ENCODE data around the gene GCNT1. TPM values are rescaled to one million over a fixed set of nuclear protein-coding genes. Genes with fewer than 3 reads are reported as not detected.

Gene GCNT1
- total RNA-seq, 1 experiment from 2014 or later = 0.28 TPM

GRCh38 chr9:76525196-76525595 is 66.2 kb downstream of the GCNT1 start:
- CTCF ChIA-PET = interaction anchor here (0.6 kb wide), 1 partner anchor 273 kb away, joined by 3 read pairs; no protein-coding TSS in a partner anchor
- POLR2A ChIA-PET = no interaction called here
- no TSS peak for BruUV-seq (replicated peaks)
- Histone ChIP-seq H3K4me3 (ENCODE audit: low read depth in 2 of 2, low read length in 2 of 2) (no peak overlapping the region), H3K4me1 (ENCODE audit: control insufficient read depth, insufficient read depth, low read length) (no peaks in the 10 kb centered on the region), H3K27me3 (ENCODE audit: control insufficient read depth, insufficient read depth, low read length) (no peaks in the 10 kb centered on the region), H3K27ac (ENCODE audit: low read length) (no peak overlapping the region), H3K9me3 (ENCODE audit: control insufficient read depth, insufficient read depth, low read depth, low read length) (no peaks in the 10 kb centered on the region), H3K36me3 (ENCODE audit: control insufficient read depth, insufficient read depth, low read length) (no peaks in the 10 kb centered on the region)
- in situ Hi-C loops (cut with HindIII; ENCODE audit: low pct_unique_long_range_greater_than_20kb, low sequenced_read_pairs) (no loop called here), intact Hi-C loops (cut with micrococcal nuclease; ENCODE audit: unreplicated experiment) (no loop called here)
- no peak for ATAC-seq
- no peak for DNase-seq (ENCODE audit: low read depth, low spot score)
- TF ChIP-seq SIN3A (IDR thresholded peaks at IDR 0.05; ENCODE audit: borderline replicate concordance, insufficient read depth, low read depth, low read length) (no peak), REST (IDR thresholded peaks at IDR 0.05; ENCODE audit: insufficient read depth in 1 of 2, low read depth in 2 of 2, low read length in 1 of 2) (no peak), TCF7L2 (IDR thresholded peaks at IDR 0.05; ENCODE audit: low read depth, low read length) (no peak), CTCF (IDR thresholded peaks at IDR 0.05) (no peak), POLR2AphosphoS5 (IDR thresholded peaks at IDR 0.05; ENCODE audit: low read depth, low read length) (no peak)

GRCh38 chr9:76526026-76526425 is 67.0 kb downstream of the GCNT1 start:
- Histone ChIP-seq H3K27me3 (ENCODE audit: control insufficient read depth, insufficient read depth, low read length) (no peaks in the 10 kb centered on the region), H3K36me3 (ENCODE audit: control insufficient read depth, insufficient read depth, low read length) (no peaks in the 10 kb centered on the region), H3K4me3 (ENCODE audit: low read depth in 2 of 2, low read length in 2 of 2) (no peak overlapping the region), H3K9me3 (ENCODE audit: control insufficient read depth, insufficient read depth, low read depth, low read length) (no peaks in the 10 kb centered on the region), H3K27ac (ENCODE audit: low read length) (no peak overlapping the region), H3K4me1 (ENCODE audit: control insufficient read depth, insufficient read depth, low read length) (no peaks in the 10 kb centered on the region)
- in situ Hi-C loops (cut with HindIII; ENCODE audit: low pct_unique_long_range_greater_than_20kb, low sequenced_read_pairs) = no loop called here
- CTCF ChIA-PET = no interaction called here
- DNase-seq (ENCODE audit: low read depth, low spot score) (no peak), ATAC-seq (no peak)
- no peak for TF ChIP-seq TCF7L2 (IDR thresholded peaks at IDR 0.05; ENCODE audit: low read depth, low read length)
- no peak for TF ChIP-seq REST (IDR thresholded peaks at IDR 0.05; ENCODE audit: insufficient read depth in 1 of 2, low read depth in 2 of 2, low read length in 1 of 2)
- no peak for TF ChIP-seq POLR2AphosphoS5 (IDR thresholded peaks at IDR 0.05; ENCODE audit: low read depth, low read length)
- no peak for TF ChIP-seq CTCF (IDR thresholded peaks at IDR 0.05)
- no peak for TF ChIP-seq SIN3A (IDR thresholded peaks at IDR 0.05; ENCODE audit: borderline replicate concordance, insufficient read depth, low read depth, low read length)
- POLR2A ChIA-PET = no interaction called here
- intact Hi-C loops (cut with micrococcal nuclease; ENCODE audit: unreplicated experiment) = no loop called here
- no TSS peak for BruUV-seq (replicated peaks)

Data from Panc1 (cell line).